CD4-positive, alpha-beta T cell treated with Interleukin-15 for 1 hour (primary cell): ENCODE measurements around the gene STK33.

Experiments used
- DNase-seq: peaks from one replicate; pipeline ENCODE4 v3.0.0-alpha.2; 2020

Gene STK33

DNA sequence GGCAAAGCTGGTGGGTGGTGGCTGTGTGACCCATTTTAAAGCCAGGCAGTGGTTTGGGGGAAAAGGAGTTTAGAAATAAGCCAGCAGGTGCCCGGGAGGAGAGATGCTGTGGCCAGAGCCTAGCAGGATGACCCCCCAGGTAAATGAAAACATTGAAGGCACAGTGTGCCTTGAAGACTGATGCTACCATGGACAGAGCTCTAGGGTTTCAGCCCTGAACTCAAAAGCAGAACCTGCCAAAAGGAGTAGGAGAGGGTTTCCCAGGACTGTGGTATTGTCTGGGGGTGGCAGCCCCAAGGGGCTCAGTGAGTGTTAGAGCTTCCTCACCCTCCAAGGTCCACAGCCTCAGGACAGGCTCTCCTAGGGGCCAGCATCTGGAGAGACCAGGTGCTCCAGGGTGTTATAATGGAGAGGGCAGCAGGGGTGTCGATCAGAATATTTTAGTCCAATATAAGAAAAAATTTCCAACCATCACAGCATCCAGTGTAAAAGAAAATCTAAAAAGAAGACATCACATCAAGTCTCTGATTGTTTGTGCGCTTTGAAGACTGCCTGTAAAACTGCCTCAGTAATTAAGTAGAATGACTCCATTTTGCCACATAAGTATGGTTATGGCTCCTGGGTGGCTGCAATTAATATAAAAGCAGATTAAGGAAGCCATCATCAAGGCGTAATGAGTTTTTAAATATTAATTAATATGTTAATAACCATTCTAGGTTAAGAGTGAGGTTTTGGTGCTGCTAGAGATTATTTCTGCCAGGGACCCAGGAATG, 241.7 kb downstream of the STK33 start:
- DNase-seq = no peak

DNA sequence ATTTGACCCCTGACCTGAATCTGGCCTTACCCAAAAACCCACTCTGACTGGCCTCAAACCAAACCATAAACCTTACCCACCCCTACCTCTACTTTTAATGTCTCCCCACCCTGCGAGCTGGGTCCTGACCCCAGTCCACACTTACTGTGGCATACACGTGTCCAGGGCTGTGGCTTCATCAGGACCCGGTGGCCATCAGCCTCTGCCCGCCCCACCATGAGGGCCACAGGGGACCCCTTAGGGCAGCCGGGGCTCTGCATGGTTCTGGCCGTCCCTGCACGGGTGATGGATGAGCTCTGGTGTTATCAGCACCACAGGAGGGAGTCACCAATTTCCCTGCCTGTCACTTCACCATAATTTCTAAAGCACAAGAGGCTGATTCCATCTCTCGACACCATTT, 242.8 kb downstream of the STK33 start:
- no peak for DNase-seq

- DNase-seq = no peak
These were observed 246.1 kb downstream of the STK33 start for GRCh38 chr11:8347978-8348377.

DNA sequence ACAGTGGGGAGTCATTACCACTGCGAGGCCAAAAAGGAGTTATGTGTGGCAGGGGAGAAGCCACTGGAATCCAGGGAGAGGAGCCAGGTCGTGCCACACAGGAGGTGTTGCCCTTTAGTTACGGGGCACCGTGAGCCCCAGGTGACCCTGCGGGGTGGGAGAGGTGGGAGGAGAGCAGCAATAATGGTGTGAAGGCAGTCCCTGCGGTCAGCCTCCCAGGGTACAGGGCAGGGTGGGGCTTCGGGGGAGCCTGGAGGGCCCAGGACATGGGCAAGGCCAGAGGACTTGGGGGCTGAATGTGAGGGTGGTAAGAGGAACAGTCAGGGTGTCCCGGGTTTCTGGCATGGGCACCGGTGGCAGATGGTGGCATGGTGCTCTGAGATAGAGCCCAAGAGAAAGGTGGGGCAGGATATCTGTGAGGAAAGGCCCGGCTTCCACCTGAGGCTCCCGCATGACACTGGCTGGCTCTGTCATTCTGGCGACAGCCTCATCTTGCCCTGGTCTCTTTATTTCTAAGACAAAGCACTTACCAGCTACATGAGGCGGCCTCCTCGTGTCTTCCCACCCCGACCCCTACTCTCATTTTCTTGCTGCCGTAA, 247.8 kb downstream of the STK33 start:
- DNase-seq = no peak

GRCh38 chr11:8345179-8345578, 248.8 kb downstream of the STK33 start:
- no peak for DNase-seq

DNA sequence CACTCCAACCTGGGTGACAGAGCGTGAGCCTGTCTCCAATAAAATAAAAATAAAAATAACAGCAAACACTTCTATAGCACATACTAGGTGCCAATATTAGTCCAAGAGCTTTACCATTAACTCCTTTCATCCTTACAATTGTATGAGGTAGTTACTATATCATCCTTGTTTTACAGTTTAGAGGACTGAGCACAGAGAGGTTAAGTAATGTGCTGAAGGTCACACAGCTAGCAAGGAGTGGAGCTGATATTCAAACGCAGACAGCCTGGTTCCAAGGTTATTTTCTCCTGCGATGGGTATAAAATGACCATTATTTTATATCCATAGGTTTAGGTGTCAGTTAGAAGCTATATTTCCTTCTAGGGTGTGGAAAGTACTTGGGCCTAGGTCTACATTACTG, 249.7 kb downstream of the STK33 start:
- no peak for DNase-seq

DNA sequence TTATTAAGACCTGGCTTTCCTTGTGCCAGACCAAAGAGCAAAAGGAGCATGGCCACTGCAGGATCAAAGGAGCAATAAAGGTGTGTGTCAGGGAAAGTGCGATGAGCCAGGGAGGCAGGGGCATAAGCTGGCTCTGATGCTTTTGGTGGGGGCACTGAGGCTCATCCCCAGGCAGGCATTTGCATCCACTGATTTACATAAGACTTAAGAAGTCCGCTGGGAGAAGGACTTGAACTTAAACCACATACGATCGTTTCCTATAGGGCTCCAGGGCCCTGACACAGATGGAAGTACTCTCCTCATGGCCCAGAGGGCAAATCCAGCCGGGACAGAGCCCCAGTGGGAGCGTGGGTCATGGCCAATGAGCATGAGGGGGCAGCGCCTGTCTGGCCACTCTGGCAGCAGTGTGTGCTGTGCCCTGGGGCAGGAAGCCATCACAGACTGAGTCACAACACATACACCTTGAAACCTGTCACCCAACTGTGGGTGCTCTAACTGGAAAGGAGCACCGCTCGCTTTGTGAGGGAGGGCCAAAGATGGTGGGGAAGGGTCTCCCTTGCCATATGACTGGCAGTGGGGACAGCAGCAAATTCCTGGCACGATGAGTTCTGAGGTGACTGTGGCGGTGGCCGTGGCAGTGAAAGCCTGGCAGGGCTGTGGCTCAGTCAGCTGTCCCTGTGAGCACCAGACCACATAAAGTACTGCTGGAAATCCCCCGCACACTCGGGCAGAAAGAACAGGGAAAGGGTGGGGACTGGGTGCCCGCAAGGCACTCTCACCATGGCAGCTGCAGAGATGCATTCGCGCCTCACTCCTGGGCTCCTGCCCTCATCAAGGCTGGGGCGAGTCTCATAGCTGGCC, 251.0 kb downstream of the STK33 start:
- no peak for DNase-seq

DNA sequence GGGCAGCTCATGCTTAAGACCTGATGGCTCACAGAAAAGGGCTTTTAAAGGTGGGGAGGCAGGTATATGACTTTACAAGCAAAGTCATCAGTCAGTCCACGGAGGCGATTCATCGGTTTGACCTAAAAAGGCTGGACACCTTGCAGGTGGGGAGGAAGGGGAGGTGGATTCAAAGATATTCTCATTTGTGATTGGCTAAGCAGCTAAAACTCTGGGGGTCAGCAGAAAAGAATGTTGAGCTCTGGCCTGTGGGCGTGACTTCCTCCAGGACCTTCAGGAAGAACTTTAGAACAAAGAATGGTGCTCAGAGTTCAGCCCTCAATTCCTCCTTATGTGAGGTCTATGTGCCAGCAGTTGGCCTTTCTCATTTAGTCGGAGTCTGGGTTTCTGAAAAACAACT, 252.0 kb downstream of the STK33 start:
- DNase-seq = no peak
